Lung (tissue), 12 donors: ENCODE results near the gene STAT5B. TPM values are rescaled to one million over a fixed set of nuclear protein-coding genes. Genes with fewer than 3 reads are reported as not detected.
"Not testable (repeated sequence)": the region's sequence is repeated elsewhere in the genome, so short reads cannot be mapped to it uniquely, and the experiment has no call there.

Source experiments
- ATAC-seq: fragments of 200-7000 bp; cut with Tn5 transposase; one replicate; pipeline ENCODE4 v1.9.1; 2020; ENCODE audit warnings: moderate number of reproducible peaks; ENCODE audit not compliant: insufficient read depth, low FRiP score
- DNase-seq, 3 donors: peaks; one replicate each; pipeline ENCODE4 v3.0.0-alpha.2; 2013 to 2017
- H3K27ac ChIP-seq, 2 donors: one replicate each; pipeline ENCODE4 v1.5.1; 2013; ENCODE audit warnings: mild to moderate bottlenecking in 2 of 2, moderate library complexity in 2 of 2, control low read depth in 1 of 2, inconsistent platforms in 1 of 2, low read depth in 1 of 2, low read length in 1 of 2
- H3K27me3 ChIP-seq, 3 donors: one replicate each; pipeline ENCODE4 v1.5.1; 2013; ENCODE audit warnings: low read length in 2 of 3; ENCODE audit not compliant: control insufficient read depth in 3 of 3, insufficient read depth in 3 of 3
- H3K36me3 ChIP-seq, 4 donors: one replicate each; pipeline ENCODE4 v1.5.1; 2013; ENCODE audit warnings: low read length in 4 of 4, mild to moderate bottlenecking in 1 of 4, moderate library complexity in 1 of 4; ENCODE audit not compliant: control insufficient read depth in 4 of 4, insufficient read depth in 4 of 4
- H3K4me1 ChIP-seq, 5 donors: one replicate each; pipeline ENCODE4 v1.5.1; 2013; ENCODE audit warnings: low read length in 5 of 5, mild to moderate bottlenecking in 2 of 5, moderate library complexity in 1 of 5; ENCODE audit not compliant: control insufficient read depth in 5 of 5, insufficient read depth in 5 of 5
- H3K4me3 ChIP-seq: one replicate; pipeline ENCODE4 v1.5.1; 2013; ENCODE audit warnings: mild to moderate bottlenecking, control low read depth, moderate library complexity
- H3K9ac ChIP-seq, 2 donors: one replicate each; pipeline ENCODE4 v1.5.1; 2013; ENCODE audit warnings: low read length in 2 of 2, control low read depth in 1 of 2; ENCODE audit not compliant: insufficient read depth in 1 of 2
- H3K9me3 ChIP-seq, 4 donors: one replicate each; pipeline ENCODE4 v1.5.1; 2013; ENCODE audit warnings: low read length in 3 of 4, mild to moderate bottlenecking in 1 of 4, moderate library complexity in 1 of 4; ENCODE audit not compliant: control insufficient read depth in 4 of 4, insufficient read depth in 3 of 4
- CTCF ChIP-seq: IDR thresholded peaks from 2 replicates; pipeline ENCODE4 v1.5.1; 2012; ENCODE audit warnings: mild to moderate bottlenecking; ENCODE audit errors: control extremely low read depth, extremely low read depth
- WGBS, 2 donors: extraction: QIAGEN DNeasy Blood & Tissue Kit; methylation state at CpG; one replicate each; pipeline ENCODE4 v1.1.7; 2013; 5-methylcytosine and 5-hydroxymethylcytosine counted together
- polyA plus RNA-seq, 2 donors: library from polyadenylated mRNA; stranded (reverse); fragments of 200-250 nt; gene quantifications; one replicate each; pipeline ENCODE4 v1.2.1, GENCODE V29; 2013
- total RNA-seq, 2 donors: library from RNA; depleted of rRNA in 1 of 2; stranded (reverse); fragments of >200 nt in 1 of 2; gene quantifications; one replicate each; pipeline ENCODE4 v1.2.1, GENCODE V29; 2014 to 2021
- donor health status: control.
- donor health status: control.
- donor health status: Bipolar disorder and iron deficiency.
- donor health status: healthy.
- donor health status: DM: yes; HTN: yes; CAD: no.

STAT5B gene
- total and polyA plus RNA-seq, 4 donors = 23.3 to 53.6 (median 48.1) TPM

GRCh38 chr17:42243493-42243982 is 32.7 kb downstream of the STAT5B start:
- H3K27me3 ChIP-seq = no peaks in the 10 kb centered on the region
- DNase-seq = no peak
- H3K9ac ChIP-seq = no peak overlapping the region
- no peak for ATAC-seq
- peaks cover 0 to 14% (median 6%) of the 10 kb centered on the region in 5 donors for H3K4me1 ChIP-seq
- 71 to 82% methylated on average over 5 of the region's 5 CpGs for WGBS, 2 donors
- peaks cover 0 to 1% (median 0%) of the 10 kb centered on the region in 4 donors for H3K36me3 ChIP-seq
- H3K27ac ChIP-seq = no peak overlapping the region
- TF ChIP-seq CTCF = no peak
- H3K4me3 ChIP-seq = no peak overlapping the region
- H3K9me3 ChIP-seq = peaks cover 0 to 2% (median 0%) of the 10 kb centered on the region in 4 donors

GRCh38 chr17:42241871-42242270 is 34.3 kb downstream of the STAT5B start:
- H3K9ac ChIP-seq = no peak overlapping the region
- WGBS, 2 donors = 94 to 96% methylated on average over 1 of the region's 1 CpG
- peaks cover 0 to 2% (median 0%) of the 10 kb centered on the region in 4 donors for H3K9me3 ChIP-seq
- no peak overlapping the region for H3K27ac ChIP-seq
- peaks cover 0 to 1% (median 0%) of the 10 kb centered on the region in 4 donors for H3K36me3 ChIP-seq
- H3K4me1 ChIP-seq = peaks cover 0 to 10% (median 0%) of the 10 kb centered on the region in 5 donors
- DNase-seq (no peak), ATAC-seq (no peak)
- H3K27me3 ChIP-seq = no peaks in the 10 kb centered on the region
- TF ChIP-seq CTCF = no peak
- H3K4me3 ChIP-seq = no peak overlapping the region

- not testable (repeated sequence) for H3K9me3 ChIP-seq, DNase-seq
- WGBS, 2 donors = 86 to 88% methylated on average over 4 of the region's 4 CpGs
Measured at GRCh38 chr17:42240863-42241262, 35.3 kb downstream of the STAT5B start.

GRCh38 chr17:42240201-42240600 is 36.0 kb downstream of the STAT5B start:
- Histone ChIP-seq H3K27ac (no peak overlapping the region), H3K36me3 (no peaks in the 10 kb centered on the region), H3K4me1 (peaks cover 0 to 6% (median 0%) of the 10 kb centered on the region in 5 donors), H3K9me3 (peaks cover 0 to 2% (median 0%) of the 10 kb centered on the region in 4 donors), H3K27me3 (no peaks in the 10 kb centered on the region), H3K4me3 (no peak overlapping the region), H3K9ac (no peak overlapping the region)
- TF ChIP-seq CTCF = no peak
- DNase-seq = no peak
- ATAC-seq = no peak
- WGBS, 2 donors = 87 to 92% methylated on average over 5 of the region's 5 CpGs

More at GRCh38 chr17:42240863-42241262, 35.3 kb downstream of the STAT5B start:
- H3K36me3 ChIP-seq, ATAC-seq, H3K27me3 ChIP-seq, H3K4me1 ChIP-seq, H3K9ac ChIP-seq, H3K4me3 ChIP-seq, H3K27ac ChIP-seq: not testable (repeated sequence)

GRCh38 chr17:42239576-42239975 is 36.6 kb downstream of the STAT5B start:
- not testable (repeated sequence) for H3K4me1 ChIP-seq, H3K36me3 ChIP-seq, H3K9me3 ChIP-seq, ATAC-seq, DNase-seq, H3K4me3 ChIP-seq, H3K27me3 ChIP-seq, H3K9ac ChIP-seq, H3K27ac ChIP-seq
- WGBS, 2 donors = 85 to 88% methylated on average over 7 of the region's 7 CpGs
